ENCODE measurements around the gene SEPTIN7.

DNA sequence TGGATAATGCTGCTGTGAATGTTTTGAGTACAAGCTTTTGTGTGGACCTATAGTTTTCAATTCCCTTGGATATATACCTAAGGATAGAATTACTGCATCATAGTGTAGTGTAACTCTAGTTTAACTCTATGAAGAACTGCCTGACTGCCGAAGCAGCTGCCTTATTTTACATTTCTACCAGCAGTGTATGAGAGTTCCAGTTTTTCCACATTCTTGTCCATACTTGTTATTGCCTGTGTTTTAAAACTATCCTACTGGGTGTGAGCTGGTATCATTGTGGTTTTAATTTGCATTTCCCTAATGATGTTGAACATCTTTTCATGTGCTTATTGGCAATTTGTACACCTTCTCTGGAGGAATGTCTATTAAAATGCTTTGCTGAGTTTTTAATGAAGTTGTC is 15.7 kb downstream of the SEPTIN7 start:
- TF ChIP-seq, protein P1, sequence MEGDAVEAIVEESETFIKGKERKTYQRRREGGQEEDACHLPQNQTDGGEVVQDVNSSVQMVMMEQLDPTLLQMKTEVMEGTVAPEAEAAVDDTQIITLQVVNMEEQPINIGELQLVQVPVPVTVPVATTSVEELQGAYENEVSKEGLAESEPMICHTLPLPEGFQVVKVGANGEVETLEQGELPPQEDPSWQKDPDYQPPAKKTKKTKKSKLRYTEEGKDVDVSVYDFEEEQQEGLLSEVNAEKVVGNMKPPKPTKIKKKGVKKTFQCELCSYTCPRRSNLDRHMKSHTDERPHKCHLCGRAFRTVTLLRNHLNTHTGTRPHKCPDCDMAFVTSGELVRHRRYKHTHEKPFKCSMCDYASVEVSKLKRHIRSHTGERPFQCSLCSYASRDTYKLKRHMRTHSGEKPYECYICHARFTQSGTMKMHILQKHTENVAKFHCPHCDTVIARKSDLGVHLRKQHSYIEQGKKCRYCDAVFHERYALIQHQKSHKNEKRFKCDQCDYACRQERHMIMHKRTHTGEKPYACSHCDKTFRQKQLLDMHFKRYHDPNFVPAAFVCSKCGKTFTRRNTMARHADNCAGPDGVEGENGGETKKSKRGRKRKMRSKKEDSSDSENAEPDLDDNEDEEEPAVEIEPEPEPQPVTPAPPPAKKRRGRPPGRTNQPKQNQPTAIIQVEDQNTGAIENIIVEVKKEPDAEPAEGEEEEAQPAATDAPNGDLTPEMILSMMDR (conservative IDR thresholded peaks at IDR 0.05 in 1 of 2, IDR thresholded peaks at IDR 0.05 in 1 of 2; ENCODE audit: low read depth in 1 of 2, low read length in 2 of 2), result no peak
- no peak for TF ChIP-seq EZH2 (IDR thresholded peaks at IDR 0.05; ENCODE audit: low read length, missing control alignments)

Measured in fibroblast of lung (primary cell).